Peyer's patch (tissue), 4 donors: Measurements from ENCODE around the gene KLHDC7A.

Experiments
- CTCF ChIP-seq, 6 experiments: fragments of 450-650 bp in 4 of 6; fragments of 200-600 bp in 2 of 6; sonication (generic) in 1 of 6; IDR thresholded peaks; one replicate each; pipeline ENCODE4 v1.5.1; 2017 to 2019; ENCODE audit warnings: antibody characterized with exemption in 6 of 6, mild to moderate bottlenecking in 3 of 6, moderate library complexity in 1 of 6
- POLR2A ChIP-seq, 2 donors: fragments of 450-650 bp; IDR thresholded peaks; one replicate each; pipeline ENCODE4 v1.5.1; 2017; ENCODE audit warnings: antibody characterized with exemption in 2 of 2, mild to moderate bottlenecking in 2 of 2, moderate library complexity in 2 of 2

- TF ChIP-seq CTCF (IDR thresholded peaks at IDR 0.05) (no peak), POLR2A (IDR thresholded peaks at IDR 0.05) (no peak)
These were observed 16.6 kb upstream of the KLHDC7A start for GRCh38 chr1:18463984-18464664.
